Gastroesophageal sphincter (tissue), 3 donors: Measurements from ENCODE around the gene HJV.

Experiments used
- EP300 ChIP-seq: sonication (generic); formaldehyde crosslinking; IDR thresholded peaks from one replicate; pipeline ENCODE4 v1.6.1; 2017; ENCODE audit warnings: antibody characterized with exemption, mild to moderate bottlenecking
- POLR2AphosphoS5 ChIP-seq: sonication (generic); formaldehyde crosslinking; IDR thresholded peaks from one replicate; pipeline ENCODE4 v1.6.1; 2017; ENCODE audit warnings: antibody characterized with exemption
- TF ChIP-seq, protein P1 (sequence below), 4 experiments: fragments of 200-600 bp in 2 of 4; fragments of 450-650 bp in 2 of 4; sonication (generic) in 1 of 4; IDR thresholded peaks; one replicate each; pipeline ENCODE4 v1.5.1; 2017 to 2019; ENCODE audit warnings: antibody characterized with exemption in 4 of 4, mild to moderate bottlenecking in 2 of 4, moderate library complexity in 2 of 4

- TF ChIP-seq, protein P1, sequence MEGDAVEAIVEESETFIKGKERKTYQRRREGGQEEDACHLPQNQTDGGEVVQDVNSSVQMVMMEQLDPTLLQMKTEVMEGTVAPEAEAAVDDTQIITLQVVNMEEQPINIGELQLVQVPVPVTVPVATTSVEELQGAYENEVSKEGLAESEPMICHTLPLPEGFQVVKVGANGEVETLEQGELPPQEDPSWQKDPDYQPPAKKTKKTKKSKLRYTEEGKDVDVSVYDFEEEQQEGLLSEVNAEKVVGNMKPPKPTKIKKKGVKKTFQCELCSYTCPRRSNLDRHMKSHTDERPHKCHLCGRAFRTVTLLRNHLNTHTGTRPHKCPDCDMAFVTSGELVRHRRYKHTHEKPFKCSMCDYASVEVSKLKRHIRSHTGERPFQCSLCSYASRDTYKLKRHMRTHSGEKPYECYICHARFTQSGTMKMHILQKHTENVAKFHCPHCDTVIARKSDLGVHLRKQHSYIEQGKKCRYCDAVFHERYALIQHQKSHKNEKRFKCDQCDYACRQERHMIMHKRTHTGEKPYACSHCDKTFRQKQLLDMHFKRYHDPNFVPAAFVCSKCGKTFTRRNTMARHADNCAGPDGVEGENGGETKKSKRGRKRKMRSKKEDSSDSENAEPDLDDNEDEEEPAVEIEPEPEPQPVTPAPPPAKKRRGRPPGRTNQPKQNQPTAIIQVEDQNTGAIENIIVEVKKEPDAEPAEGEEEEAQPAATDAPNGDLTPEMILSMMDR (IDR thresholded peaks at IDR 0.05) = no peak
- TF ChIP-seq POLR2AphosphoS5 = no peak
- TF ChIP-seq EP300 = no peak
Measured at GRCh38 chr1:145977016-145977415, 44.5 kb downstream of the HJV start.
